ENCODE measurements around the gene FILIP1L. TPM values are rescaled to one million over a fixed set of nuclear protein-coding genes. Genes with fewer than 3 reads are reported as not detected.
A peak's percentile ranks its signal among the peaks of the same experiment; 100 is the strongest.

Gene FILIP1L
- total and polyA plus RNA-seq, 7 donors: 9.2 to 274 (median 78.5) TPM

- Histone ChIP-seq H3K9me3 (no peaks in the 10 kb centered on the region), H3K27ac (peak overlapping the region; percentile 54), H3K27me3 (ENCODE audit: insufficient read depth in 3 of 3, low read length in 2 of 3) (no peaks in the 10 kb centered on the region), H3K4me3 (no peak overlapping the region), H3K36me3 (ENCODE audit: insufficient read depth in 1 of 2, low read depth in 1 of 2) (peaks cover 0 to 3% of the 10 kb centered on the region in 2 donors), H3K4me1 (peaks cover 15% of the 10 kb centered on the region)
- no peak for TF ChIP-seq CTCF (IDR thresholded peaks at IDR 0.05)
- ATAC-seq (no peak), DNase-seq (no peak)
- WGBS, 3 donors: 92 to 100% (median 95%) methylated on average over 1 of the region's 1 CpG
- intact Hi-C loops (cut with DNase I): no loop called here
These were observed 124.1 kb downstream of the FILIP1L start for GRCh38 chr3:99990179-99990578.

GRCh38 chr3:99984668-99985067, 129.6 kb downstream of the FILIP1L start:
- Histone ChIP-seq H3K4me1 (peaks cover 12% of the 10 kb centered on the region), H3K36me3 (ENCODE audit: insufficient read depth in 1 of 2, low read depth in 1 of 2) (no peaks in the 10 kb centered on the region), H3K27ac (peak overlapping the region; percentile 46), H3K4me3 (no peak overlapping the region), H3K9me3 (no peaks in the 10 kb centered on the region), H3K27me3 (ENCODE audit: insufficient read depth in 3 of 3, low read length in 2 of 3) (no peaks in the 10 kb centered on the region)
- WGBS, 3 donors: 89 to 94% (median 90%) methylated on average over 2 of the region's 2 CpGs
- intact Hi-C loops (cut with DNase I): no loop called here
- no peak for TF ChIP-seq CTCF (IDR thresholded peaks at IDR 0.05)
- ATAC-seq (no peak), DNase-seq (no peak)

- H3K4me3 ChIP-seq: no peak overlapping the region
- DNase-seq (no peak), ATAC-seq (no peak)
- no peaks in the 10 kb centered on the region for H3K36me3 ChIP-seq (ENCODE audit: insufficient read depth in 1 of 2, low read depth in 1 of 2)
- no peak for TF ChIP-seq CTCF (IDR thresholded peaks at IDR 0.05)
- H3K4me1 ChIP-seq: peaks cover 12% of the 10 kb centered on the region
- intact Hi-C loops (cut with DNase I): no loop called here
- peak overlapping the region; percentile 46 for H3K27ac ChIP-seq
- no peaks in the 10 kb centered on the region for H3K27me3 ChIP-seq (ENCODE audit: insufficient read depth in 3 of 3, low read length in 2 of 3)
- no peaks in the 10 kb centered on the region for H3K9me3 ChIP-seq
These were observed 130.2 kb downstream of the FILIP1L start for GRCh38 chr3:99984139-99984538.

GRCh38 chr3:99982650-99983049, 131.7 kb downstream of the FILIP1L start:
- Histone ChIP-seq H3K4me1 (peaks cover 12% of the 10 kb centered on the region), H3K9me3 (no peaks in the 10 kb centered on the region), H3K4me3 (no peak overlapping the region), H3K27me3 (ENCODE audit: insufficient read depth in 3 of 3, low read length in 2 of 3) (no peaks in the 10 kb centered on the region), H3K36me3 (ENCODE audit: insufficient read depth in 1 of 2, low read depth in 1 of 2) (no peaks in the 10 kb centered on the region), H3K27ac (no peak overlapping the region)
- intact Hi-C loops (cut with DNase I): no loop called here
- WGBS, 3 donors: 93 to 96% (median 95%) methylated on average over 2 of the region's 2 CpGs
- no peak for TF ChIP-seq CTCF (IDR thresholded peaks at IDR 0.05)
- DNase-seq (no peak), ATAC-seq (no peak)

GRCh38 chr3:99981138-99981537, 133.2 kb downstream of the FILIP1L start:
- H3K36me3 ChIP-seq (ENCODE audit: insufficient read depth in 1 of 2, low read depth in 1 of 2): no peaks in the 10 kb centered on the region
- 85 to 96% (median 88%) methylated on average over 1 of the region's 1 CpG for WGBS, 3 donors
- peak overlapping the region; percentile 54 for H3K27ac ChIP-seq
- DNase-seq: no peak
- intact Hi-C loops (cut with DNase I): no loop called here
- ATAC-seq: peak in 3 of 4 donors; percentile 15 to 45 (median 26)
- TF ChIP-seq CTCF (IDR thresholded peaks at IDR 0.05): no peak
- H3K9me3 ChIP-seq: no peaks in the 10 kb centered on the region
- peaks cover 12% of the 10 kb centered on the region for H3K4me1 ChIP-seq
- H3K27me3 ChIP-seq (ENCODE audit: insufficient read depth in 3 of 3, low read length in 2 of 3): no peaks in the 10 kb centered on the region
- no peak overlapping the region for H3K4me3 ChIP-seq
